GM18511 (cell line): Measurements from ENCODE around the gene ABCA2.
"Not testable (repeated sequence)": the region's sequence is repeated elsewhere in the genome, so short reads cannot be mapped to it uniquely, and the experiment has no call there.

ENCODE experiments used
- ATAC-seq: cut with Tn5 transposase; IDR thresholded peaks from one replicate; pipeline ENCODE4 v1.9.1; 2021; ENCODE audit warnings: mild to moderate bottlenecking, moderate library complexity; ENCODE audit not compliant: unreplicated experiment

Gene ABCA2

DNA sequence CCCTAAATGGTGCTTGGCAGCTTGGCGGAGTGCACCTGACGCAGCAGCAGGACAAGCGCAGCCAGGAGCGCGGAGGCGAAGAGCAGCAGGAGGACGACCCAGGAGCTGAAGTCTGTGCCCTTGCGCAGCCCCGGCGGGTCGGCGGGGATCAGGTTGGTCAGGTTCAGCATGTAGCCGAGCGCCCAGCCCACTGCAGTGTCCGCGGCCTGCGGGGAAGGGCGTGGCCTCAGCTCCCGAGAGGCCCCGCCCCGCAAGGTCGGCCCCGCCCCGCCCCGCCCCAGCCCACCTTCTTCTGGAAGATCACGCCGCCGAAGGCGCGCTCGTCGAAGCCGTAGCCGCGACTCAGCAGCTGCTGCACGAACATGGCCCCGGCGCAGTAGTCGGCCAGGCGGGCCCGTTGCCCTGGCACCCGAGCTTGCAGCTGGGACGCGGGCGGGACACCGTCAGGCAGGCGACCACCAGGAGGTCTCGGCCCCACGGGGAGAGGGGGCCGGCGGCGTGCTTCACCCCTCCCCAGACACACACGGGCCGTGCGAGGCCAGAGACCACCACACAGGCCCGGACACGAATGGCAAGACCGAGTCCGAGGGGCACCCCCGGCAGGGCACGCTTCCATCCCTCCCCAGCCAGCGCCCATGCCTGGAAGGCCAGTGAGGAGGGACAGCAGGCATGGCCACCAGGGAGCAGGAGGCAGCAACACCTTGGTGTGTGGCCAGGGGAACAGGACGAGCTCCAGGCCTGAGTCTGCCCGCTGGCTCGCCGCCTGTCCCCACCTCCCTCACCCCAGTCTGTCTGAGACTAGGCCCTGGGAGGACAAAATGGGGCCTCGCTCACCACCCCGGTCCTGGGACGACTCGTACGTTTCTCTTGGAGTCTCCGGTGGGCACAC, 20.9 kb upstream of the ABCA2 start:
- ATAC-seq: no peak

DNA sequence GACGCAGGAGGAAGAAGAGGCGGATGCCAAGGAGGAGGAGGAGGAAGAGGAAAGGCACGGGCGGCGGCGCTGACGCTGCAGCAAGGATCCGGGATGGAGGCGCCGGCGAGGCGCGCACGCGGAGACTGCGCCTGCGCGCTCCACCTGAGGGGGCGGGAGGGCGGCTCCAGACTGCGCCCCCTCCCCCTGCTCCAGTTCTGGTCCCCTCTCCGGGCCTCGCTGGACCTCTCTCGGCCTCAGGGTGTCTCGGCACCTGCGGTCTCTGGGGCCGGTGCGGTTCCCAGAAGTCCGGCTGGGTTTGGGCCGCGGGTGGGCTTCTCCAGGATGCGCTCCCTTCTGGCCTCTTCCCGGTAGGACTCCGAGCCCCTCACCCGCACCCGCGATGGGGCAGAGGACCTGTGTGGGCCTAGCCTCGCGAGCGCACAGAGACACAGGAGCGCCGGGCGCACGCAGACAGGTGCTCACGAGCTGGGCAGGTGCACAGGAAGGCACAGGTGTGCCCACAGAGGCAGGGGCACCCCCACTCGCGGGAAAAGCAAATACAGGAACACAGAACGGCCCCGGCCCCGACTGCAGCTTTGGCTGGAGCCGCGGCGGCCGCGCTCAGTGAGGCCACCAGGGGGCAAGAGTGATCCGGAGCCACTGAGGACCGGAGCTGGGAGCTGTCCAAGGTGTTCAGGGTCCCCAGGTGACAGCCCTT, 18.2 kb upstream of the ABCA2 start, which contains the start of gene NPDC1:
NPDC1 (minus strand) TSS at position 90 of the 700 bp plus-strand sequence. CDS start 188 bp downstream, outside the sequence.
- no peak for ATAC-seq

DNA sequence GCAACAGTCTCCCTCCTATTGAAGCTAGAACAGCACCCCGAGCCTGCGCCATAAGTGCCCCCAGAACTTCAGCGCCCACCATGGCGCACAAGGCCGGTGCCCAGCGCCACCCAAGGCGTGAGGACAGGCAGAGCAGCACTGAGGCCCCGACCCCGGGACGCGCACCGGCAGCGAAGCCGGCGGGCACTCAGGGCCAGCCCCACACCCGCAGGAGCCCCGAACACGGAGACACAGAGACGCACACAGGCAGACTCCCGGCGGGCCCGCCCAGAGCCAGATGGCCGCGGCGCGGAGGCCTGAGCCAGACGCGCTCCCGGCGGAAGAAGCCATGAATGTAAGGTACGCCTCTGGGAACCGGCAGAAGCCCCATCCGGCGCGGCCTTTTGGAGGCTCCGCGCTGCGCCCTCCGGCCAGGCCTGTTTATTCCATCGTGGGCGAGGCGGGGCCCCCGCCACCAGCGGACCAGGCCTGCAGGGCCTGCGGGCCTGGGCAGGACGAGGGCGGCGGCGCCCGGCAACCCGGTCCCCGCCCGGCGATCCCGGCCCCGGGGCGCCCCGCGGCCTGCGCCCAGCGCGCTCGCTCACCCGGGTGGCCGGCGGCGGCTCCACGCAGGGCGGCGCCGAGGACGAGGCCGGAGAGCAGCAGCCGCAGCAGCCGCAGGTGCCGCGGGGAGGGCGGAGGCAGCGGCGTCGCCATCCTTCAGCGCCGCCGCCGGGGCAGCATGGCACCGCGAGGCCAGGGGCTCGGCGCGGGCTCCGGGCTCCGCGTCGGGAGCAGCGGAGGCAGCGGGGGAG, 17.5 kb upstream of the ABCA2 start:
- no peak for ATAC-seq

DNA sequence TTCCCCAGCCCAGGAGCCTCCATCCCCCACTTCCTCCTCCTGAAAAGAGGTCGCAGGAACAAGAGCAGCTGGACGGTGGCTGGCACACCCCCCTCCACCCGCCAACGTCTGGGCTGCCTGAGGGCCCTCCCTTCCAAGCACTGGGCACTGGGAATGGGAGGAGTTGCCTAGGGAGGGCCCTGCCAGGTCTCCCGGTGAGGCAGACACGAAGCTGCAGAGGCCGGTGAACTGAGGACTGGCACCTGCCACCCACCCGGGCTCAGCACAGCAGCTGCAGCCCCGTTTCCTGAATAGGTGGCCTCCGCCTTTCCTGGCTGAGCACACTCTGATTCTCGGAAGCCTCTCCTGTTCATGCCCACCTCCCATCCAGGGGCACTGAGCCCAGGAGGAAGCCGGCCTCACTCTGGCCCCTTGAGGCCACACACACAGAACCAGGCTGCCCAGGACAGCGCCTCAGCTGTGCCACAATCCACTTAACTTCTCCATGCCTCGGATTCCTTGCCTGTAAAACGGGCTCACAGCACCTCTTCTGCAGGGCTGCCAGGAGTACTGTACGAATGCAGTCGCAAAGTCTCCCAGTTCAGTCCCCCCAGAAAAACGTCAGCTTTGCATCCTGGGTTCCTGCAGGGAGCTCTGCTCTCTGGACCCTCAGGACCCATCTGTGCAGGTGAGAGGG, 16.6 kb upstream of the ABCA2 start:
- no peak for ATAC-seq

DNA sequence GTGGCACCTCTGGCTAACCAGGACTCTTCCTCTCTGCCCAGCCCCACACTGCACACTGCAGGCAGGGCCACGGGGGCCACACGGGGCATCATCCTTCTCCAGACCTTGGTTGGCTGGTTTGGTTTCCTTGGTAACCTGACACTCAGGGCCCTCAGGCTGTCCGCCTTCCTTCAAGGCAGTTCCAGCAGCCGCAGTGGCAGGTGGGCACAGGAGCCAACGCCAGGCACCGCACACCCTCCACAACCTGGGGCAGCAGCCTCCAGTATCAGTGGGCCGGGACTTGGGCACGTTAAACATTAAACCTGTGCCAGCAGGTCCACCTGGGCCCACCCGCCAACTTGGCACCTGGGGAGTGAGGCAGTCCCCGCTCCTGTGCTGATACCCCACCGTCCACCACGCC, 16.0 kb upstream of the ABCA2 start:
- ATAC-seq: no peak

DNA sequence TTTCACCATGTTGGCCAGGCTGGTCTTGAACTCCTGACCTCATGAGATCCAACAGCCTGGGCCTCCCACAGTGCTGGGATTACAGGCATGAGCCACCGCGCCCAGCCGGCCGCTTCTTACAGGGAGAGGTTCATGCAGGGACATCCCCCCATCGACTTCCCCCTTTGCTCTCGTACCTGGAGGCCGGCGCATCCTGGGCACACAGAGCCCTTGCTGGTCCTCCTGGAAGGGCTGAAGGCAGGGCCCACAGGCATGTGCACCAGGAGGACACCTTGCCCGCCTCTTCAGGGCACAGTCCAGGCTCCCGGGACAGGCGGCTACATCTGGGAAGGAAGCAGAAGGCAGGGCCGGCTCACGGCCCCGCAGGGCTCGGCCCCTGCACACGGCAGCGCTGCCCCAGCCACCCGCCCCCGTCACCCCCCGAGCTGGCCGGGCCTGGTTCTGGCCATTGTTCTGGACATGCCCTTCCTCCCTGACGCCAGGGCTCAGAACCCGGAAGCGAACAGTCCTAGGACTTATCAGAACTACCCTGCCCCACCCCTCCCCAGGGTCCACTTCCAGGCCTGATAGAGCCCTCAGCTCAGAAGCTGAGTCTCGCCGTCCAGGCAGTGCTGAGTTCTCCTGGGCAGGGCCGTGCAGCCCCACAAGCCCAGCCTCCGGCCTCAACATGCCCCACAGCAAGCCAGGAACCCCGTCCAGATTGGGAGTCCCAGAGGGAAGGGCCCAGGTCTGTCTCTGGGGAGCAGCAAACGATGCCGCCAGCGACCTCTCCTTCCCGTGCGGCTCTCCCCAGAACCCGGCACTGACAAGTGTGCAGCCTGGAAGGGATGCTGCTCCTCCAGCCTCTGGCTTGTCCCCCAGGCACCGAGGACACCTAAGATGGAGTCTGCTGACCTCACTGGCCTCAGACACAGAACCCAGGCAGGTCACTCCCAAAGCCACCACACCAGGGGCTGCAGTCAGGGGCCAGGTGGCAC, 15.0 kb upstream of the ABCA2 start:
- ATAC-seq: no peak

DNA sequence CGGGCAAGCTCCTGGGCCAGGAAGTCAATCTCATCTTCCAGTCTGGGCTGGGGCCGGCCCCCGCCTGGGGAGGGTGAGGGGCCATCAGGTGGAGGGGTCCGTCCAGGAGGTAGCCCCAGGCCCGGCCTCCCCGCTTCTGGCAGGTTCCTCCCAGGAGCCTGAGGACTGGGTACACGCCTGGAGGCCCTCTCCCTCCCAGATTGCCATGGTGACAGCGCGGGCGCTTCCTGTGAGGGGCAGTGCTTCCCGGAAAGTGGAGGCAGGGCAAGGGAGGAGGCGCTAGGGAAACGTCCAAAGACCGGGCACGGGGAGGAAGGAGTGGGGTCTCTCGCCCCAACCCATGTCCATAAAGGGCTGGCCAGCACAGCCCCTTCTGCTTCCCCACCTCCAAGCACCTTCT, 13.1 kb upstream of the ABCA2 start:
- no peak for ATAC-seq

DNA sequence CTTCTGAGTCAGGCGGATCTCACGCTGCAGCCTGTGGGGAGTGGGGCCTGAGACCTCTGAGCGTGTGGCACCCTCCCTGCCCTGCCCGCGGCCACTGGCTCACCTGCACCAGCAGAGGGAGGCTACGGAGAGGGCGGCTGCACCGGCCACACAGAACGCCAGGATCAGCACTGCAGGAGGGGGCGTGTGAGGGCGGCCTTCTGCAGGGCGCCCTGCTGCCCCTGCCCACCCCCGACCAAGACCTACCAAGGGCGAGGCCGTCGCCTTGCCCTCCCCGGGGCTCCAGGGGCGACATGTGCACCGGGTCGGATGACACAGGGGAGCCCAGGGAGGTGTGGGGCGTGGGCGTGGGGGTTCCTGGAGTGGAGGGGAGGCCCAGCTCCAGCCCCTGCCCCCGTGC, 12.5 kb upstream of the ABCA2 start:
- ATAC-seq: no peak

DNA sequence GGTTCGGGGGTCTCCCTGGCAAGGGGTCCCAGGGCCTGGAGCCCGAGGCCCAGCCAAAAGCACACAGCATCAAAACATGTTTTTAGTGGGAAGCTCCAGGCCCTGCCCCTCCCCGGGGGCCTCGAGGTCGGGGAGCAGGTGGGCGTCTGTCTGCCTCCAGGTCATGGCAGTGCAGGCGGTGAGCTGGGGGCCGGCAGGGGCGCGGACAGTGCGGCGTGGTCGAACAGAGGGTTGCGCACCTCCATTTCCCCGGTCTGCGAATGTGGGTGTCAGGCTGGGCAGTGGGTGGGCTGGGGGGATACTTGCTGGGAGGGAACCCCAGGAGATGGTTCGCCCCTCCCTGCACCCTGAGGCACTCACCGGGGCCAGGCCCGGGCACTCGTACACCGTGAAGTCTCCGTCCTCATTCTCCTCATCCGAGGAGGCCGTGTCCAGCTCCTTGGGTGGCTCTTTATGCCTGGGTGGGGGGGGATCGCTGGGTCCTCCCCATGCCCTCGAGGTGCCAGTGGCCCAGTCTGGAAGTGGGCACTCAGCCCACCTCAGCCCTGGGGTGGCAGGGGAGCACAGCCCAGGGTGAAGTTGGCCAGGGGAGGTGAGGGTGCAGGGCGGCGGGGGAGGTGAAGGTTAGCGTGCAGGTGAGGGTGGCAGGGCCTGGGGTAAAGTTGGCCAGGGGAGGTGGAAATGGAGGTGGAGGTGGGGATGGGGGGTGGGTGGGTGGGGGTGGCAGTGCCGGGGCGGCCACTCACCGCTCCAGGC, 11.8 kb upstream of the ABCA2 start:
- ATAC-seq: no peak

DNA sequence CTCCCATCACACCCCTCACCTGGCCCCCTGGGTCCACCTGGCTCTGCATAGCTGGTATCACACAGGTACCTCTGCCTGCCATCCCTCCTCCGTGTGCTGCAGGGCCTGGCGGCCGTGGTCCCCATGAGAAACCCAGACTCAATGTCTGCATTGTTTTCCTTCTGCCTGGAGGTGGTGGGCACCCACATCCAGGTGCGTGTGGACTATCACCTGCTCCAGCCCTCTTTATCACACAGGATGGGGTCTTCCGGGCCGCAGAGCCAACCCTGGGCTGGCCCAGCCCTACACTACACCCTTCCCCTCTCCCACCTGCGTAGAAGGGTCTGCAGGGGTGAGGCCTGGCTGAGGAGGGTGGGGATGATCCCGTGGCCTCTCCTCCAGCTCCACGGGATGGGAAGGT, 10.9 kb upstream of the ABCA2 start:
- no peak for ATAC-seq

DNA sequence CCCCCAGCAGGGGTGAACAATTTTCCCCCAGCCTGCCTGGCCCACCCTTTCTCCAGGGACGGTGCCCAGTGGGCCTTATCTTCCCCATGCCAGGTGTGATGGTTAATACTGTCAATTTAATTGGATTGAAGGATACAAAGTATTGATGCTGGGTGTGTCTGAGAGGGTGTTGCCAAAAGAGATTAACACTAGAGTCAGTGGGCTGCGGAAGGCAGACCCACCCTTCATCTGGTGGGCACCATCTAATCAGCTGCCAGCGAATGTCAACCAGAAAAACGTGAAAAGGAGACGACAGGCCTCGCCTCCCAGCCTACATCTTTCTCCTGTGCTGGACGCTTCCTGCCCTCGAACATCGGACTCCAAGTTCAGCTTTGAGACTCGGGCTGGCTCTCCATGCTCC, 9.4 kb upstream of the ABCA2 start:
- no peak for ATAC-seq

DNA sequence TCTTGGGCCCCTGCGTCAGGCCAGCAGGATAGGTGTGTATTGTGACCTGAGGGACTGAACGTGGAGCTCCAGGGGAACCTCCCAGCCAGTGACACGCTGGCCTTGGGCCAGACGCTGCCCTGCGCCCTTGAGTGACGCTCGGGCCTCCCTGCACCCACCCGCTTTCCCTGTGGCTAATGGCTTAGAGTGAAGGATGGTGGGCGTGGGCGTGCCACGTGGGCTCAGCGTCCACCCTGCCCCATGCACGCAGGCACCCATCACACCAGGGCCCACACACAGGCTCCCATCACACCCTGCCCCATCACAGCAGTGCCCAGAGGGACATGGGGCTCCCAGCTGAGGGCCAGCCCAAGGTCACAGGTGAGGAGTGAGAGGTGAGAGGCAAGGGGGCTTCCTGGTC, 9.0 kb upstream of the ABCA2 start:
- no peak for ATAC-seq

DNA sequence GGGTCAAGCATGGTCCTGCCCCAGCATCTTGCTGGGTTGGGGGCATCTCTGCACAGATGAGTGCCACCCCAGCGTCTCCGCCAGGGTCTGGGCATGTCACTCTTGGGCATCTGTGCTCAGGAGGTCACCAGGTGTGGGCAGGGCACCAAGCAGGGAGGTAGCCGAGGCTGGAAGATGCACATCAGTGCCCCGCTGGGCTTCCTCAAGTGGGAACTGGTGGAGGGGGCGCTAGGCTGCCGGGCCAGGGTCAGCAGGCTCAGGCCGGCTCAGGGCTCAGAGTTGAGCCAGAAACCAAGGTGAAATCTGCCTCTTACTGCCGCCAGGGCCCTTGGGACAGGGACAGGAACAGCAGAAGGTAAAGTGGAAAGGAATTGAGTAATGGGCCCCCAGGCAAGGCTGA, 7.9 kb upstream of the ABCA2 start:
- no peak for ATAC-seq

DNA sequence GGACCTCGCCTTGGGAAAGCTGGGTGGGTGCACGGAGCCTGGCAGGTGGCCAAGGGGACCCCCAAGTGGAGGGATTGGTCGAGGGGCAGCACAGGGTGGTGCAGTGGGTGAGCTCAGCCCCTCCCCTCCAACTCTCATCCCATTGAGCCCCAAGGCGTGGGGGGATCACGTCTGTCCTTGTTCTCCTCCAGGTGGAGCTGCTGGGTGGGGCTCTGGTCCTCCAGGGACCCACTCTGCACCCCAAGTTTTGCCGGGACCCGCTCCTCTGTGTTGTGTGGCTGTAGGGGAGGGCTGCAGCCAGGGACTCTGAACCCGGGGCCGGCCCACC, 7.4 kb upstream of the ABCA2 start:
- no peak for ATAC-seq

DNA sequence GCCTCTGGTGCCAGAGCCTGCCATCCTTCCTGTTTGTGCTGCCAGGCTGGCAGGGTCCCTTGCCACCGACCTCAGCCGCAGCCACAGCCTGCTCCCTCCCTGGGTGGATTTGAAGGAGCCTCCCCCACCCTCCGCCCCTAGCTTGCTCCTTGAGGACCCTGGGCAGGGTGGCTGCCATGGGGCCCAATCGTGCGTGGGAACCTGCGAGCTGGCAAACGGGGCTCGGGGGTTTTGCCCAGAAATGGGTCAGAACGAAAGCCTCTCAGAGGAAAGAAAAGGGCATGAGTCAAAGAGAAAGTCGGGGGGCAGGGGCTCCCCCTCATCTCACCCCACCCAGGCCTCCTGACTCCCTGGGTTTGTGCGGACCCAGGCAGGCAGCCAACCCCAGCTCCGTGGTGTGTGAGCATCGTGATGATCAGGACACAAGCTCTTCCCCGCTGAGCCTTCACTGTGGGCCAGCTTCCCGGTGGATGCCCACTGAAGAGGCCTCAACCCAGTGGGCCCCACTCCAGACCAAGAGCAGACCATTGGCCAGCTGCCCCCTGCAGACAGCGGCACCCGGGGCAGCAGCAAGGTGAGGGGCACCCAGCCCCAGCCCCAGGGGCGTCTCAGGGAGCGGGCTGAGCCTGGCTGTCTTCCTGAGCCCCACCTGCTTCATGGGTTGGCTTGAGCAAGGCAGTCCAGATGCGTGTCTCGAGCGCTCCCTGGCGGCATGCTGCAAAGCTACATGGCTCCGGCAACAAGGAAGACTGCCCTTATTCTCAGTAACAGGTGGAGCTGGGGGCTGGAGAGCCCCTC, 6.9 kb upstream of the ABCA2 start:
- ATAC-seq: peak; percentile 69

DNA sequence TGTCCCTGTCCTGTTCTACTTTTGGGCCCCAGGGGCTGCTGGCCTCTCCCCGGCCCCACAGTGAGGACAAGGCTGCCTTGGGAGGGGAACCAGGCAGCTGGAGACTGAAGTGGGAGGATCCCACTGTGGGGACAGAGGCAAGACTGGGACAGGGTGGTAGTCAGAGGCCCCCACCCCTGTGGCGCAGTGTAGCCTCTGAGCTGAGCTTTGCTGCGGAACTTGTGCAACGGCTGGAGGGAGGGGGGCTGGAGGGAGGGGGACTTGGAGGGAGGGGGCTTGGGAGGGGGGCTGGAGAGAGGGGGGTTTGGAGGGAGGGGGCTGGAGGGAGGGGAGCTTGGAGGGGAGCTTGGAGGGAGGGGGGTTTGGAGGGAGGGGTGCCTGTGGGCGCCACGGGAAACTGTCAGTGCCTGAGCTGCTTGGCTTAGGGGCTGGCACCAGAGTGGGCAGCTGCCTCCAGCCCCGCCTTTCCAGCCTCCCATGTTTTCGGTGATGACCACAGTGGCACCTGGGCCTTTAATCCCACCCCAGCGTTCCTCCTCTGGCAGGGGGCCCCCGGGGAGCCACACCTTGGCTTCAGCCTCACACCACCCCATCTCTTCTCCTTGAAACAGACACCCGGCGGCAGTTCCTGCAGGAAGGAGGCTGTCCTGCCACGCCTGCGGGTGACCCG, 6.1 kb upstream of the ABCA2 start:
- no peak for ATAC-seq

DNA sequence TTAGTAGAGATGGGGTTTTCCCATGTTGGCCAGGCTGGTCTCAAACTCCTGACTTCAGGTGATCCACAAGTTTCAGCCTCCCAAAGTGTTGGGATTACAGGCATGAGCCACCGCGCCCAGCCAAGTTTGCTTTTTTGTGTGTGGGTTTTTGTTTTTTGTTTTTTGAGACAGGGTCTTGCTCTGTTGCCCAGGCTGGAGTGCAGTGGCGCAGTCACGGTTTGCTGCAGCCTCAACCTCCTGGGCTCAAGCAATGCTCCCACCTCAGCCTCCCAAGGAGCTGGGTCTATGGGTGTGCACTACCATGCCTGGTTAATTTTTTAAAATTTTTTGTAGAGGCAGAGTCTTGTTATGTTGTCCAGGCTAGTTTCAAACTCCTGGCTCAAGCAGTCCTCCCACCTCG, 5.4 kb upstream of the ABCA2 start:
- ATAC-seq: not testable (repeated sequence)

DNA sequence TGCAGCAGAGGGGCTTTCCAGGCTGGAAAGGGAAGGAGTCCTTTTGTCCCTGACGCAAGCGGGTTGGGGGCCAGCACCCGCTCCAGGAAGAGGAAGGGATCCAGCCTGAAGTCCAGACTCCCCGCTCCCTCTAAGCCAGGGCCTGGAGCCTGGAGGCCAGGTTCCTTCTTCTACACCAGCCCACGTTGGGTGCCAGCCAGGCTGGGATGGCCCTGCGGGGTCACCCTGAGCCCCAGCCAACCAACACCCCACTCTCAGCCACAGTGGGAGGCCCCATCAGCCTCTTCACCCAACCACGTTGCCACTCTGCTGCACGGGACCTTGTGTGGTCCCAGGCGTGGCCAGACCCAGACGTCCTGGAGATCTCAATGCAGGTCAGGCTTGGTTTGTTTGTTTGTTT, 4.8 kb upstream of the ABCA2 start:
- no peak for ATAC-seq
